Urothelium cell line (cell line): ENCODE data around the gene PAMR1.

ENCODE experiments used
- DNase-seq: peaks from one replicate; pipeline ENCODE4 v3.0.0; 2011; ENCODE audit warnings: low spot score, mixed read lengths
- FAIRE-seq: peaks from 2 replicates; lab custom pipeline; 2011; peaks lifted over from hg19 to GRCh38; lab: Jason Lieb, UNC

PAMR1 gene

DNA sequence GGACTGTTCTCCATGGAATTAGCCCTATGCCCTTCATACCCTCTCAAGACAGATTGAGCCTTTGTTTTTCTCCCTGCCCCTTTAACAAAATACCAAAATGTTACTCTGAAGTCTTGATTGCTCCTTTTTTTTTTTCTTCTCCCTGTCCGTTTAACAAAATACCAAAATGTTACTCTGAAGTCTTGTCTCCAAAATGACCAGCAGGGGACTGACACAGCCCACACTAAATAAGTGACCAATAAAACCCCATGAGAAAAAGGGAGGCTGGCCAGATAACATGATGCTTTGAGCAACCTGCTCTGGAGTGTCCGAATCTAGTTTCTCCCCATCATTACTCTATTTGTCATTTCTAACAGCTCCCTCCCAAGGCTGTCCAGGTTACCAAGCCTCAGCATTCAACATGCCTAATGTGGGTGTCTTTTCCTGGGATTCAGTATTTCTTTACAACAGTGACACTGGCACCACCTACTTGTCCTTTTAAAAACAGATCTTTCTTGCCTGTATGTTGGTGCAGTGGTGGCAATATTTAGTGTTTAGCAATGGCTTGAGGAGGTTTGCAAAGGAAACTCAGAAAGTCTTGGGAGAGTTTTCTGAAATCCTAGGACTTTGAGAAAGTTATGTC lies 63.4 kb downstream of the PAMR1 start:
- FAIRE-seq (no peak), DNase-seq (no peak)

DNA sequence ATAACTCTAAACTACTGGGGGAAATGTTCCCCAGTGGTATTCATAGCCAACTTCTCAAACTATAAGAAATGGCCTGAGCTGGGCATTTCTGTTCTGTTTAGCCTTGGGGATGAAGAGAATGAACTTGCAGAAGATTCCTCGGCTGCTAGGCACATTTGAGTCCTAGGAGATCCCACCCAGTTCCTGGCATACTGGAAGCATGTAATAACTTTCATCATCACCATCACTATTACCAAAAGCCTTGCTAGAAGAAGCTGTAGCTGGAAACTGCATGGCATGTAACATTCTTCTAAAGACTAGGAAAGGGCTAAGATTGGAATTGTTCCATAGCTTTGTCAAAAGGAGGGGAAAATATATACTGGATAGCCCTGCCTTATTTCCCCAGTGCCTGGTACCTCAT lies 65.9 kb downstream of the PAMR1 start:
- DNase-seq (no peak), FAIRE-seq (no peak)

DNA sequence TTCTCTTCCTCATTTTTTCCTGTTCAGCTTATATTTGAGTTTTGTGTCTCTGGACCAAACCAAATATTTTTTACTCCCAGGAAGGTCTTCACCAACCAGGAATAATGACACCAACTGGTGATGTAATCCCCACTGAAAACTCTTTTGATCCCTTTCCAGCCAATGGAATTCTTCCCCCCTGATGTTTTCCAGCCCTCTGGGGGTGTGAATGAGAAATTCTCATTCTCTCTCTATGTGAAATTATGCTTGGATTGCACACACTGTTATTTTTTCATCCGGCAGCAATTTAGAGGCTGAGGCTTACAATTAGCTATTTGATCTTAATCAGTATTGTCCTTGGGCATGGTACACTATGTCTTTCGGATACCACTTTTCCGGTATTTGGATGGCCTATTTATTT lies 66.6 kb downstream of the PAMR1 start:
- no peak for DNase-seq
- no peak for FAIRE-seq

DNA sequence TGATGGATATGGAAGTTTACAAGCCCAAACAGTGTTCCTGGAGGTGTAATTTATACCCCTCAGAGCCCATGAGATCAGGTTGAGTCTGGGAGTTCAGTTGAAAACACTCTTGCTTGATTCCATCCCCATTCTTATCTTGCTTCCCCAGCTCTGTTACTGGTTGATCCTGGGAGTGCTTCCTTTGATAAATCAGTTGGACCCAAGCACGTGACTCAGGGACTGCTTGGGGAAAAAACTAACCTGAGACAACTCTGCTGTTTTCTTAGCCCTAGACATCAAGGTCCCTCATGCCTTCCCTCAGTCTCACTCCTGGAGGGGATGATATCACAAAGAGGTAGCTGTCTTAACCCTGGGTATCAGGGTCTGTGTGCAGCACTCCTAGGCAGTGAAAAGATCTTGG lies 71.1 kb downstream of the PAMR1 start:
- no peak for DNase-seq
- FAIRE-seq: no peak

DNA sequence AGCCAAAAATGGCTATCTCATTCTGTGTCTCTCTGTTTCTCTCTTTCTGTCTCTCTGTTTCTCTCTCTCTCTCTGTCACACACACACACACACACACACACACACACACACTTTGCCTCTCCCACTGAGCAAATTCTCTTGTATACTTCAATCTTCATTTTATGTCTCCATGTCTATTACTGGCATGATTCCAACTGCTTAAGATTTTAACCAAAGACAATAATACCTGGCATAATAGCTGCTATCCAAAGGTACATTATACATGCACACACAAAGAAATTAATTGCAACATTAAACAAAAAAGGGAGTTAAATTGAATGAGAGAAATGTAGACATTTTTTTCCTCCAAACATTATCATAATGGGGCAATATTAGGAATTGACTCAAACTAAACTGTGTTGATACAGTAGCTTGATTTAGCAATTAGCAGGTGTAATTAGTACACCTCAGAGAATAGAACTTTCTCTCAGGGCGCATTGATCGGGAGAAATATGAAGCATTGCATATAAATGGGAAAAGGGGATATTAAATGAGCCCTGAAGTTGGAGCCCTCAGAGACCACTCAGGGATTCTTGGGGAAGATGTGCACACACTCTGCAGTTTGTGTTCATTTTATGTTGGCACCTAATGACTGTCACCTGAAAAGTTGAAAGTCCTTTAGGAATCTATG lies 88.7 kb downstream of the PAMR1 start:
- no peak for FAIRE-seq

DNA sequence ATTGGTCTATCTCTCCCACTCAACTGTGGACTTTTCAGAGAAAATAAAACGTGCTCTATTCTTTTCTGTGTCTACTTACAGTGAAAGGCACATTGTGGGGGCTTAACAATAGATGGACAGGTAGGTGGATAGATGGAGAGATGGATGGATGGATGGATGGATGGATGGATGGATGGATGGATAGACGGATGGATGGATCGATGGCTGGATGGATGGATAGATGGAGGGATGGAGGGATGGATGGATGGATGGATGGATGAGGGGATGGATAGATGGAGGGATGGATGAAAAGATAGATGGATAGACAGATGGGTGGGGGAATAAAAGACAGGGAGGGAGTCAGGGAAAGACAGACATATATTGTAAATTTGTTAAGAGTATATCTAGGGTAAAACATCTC lies 91.8 kb downstream of the PAMR1 start:
- FAIRE-seq (no peak), DNase-seq (no peak)

More for the DNA sequence above, 88.7 kb downstream of the PAMR1 start:
- DNase-seq: no peak

DNA sequence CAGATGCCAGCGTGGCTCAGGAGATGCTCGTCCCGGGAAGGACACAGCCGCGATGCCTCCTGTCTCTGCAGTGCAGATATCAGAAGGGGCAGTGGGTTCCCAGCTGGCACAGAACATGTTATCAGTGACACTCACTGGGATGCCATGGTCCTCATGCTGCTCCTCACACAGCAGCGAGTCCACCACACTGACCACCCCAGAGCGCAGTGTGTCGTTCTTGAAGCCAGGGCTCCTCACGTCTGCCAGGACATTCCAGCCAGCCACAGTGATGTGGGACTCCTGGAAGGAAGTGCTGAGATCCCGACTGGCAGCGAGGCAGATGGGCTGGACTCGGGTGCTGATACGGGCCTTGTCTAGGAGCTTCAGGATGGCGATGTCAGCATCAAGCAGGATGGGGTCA lies 93.0 kb downstream of the PAMR1 start:
- no peak for DNase-seq
- FAIRE-seq: no peak

DNA sequence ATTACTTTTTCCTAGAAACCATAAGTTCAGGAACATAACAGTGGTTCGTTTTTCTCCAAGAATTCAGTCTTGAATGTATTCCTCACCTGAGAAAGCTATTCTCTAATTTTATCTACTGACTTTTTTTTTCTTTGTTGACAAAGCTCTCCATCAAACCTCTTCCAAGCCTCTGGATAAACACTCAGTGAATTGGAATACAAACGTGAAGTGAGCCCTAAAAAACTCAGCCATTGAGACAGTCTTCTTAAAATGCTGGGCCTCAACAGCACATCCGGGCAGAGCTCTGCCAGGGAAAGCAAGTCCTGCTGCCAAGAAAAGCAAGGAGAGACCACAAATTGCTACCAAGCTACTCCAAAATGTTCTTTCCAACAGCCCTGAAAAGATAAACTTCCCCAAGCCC lies 98.3 kb downstream of the PAMR1 start:
- no peak for DNase-seq

DNA sequence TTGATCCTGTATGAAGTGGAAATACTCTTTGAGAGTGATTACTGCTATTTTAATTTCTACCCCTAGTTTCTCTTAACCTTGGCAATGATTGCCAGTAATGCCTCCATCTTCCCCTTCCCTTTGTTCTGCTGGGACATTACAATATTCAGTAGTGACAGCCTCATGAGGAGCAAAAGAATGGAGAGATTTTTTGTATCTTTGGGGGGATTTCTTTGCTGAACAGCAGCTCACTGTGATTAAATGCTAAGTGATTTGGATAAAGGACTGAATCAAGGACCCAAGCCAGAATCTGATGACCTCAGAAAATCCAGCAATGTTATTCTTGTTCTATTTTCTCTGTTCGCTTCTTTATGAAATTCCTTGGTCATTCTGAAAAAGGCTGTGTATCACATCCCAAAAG lies 99.1 kb downstream of the PAMR1 start:
- no peak for DNase-seq
- FAIRE-seq: no peak

More for the DNA sequence above, 98.3 kb downstream of the PAMR1 start:
- no peak for FAIRE-seq

DNA sequence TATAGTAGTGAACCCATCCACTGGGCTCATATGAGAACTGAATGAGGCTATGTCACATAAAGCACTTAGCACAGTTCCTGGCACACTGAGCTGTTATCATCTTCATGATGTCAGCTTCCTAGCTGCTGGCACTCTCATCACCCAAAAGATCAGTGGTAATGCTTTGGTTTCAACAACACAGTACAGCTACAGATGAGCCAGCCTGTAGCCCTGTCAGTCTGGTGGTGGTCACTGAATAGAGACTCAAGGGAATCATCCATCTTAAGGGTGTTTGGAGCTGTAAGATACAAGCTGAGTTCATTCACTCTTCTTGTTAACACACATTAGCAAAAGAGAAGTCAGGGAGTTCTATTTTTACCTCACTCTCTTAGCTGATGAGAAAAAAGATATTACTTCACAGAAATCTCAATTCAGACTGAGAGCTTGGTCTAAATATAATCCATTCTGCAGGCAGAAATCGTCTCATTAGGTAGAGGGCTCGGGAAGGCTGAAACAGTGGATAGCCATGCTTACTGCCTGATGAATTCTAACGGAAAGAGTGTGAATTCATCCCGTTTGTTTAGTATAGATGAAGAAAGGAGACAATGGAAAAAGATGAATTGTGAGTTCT lies 99.7 kb downstream of the PAMR1 start:
- FAIRE-seq (no peak), DNase-seq (no peak)

DNA sequence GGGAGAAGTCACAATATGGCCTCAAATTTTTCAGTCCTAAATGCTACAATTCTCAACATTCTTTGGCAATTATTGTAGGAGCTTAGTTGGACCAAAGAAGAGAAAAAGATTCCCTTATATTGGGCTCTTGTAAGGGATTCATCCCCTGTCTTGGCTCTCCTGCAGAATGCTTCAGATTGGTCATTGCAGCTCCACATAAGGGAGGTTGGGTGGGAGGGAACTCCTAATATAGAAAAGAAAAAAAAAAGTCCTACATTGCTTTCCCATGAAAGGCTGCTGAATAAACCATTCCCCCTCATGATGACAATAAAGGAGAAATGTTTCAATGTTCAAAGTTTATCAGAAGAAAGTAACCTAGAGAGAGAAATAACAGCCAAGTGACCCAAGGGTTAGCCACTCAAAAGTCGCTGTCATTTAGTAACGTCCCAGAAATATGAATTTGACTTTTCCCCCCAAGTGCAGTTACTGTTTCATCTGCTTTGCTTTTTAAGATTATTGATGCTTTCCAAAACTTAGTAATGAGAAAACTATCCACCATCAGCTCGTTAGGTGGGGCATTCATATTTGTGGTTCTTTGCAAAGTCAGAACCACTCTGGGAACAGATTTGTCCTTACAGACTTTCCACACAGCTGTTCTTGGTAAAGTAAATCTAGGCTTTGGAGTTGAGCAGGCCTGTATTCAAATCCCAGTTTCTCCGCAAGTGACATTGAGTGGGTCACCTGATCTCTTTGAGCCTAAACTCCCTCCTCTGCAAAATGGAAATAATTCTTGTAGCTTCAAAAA lies 101.1 kb downstream of the PAMR1 start:
- DNase-seq: no peak
- FAIRE-seq: no peak

DNA sequence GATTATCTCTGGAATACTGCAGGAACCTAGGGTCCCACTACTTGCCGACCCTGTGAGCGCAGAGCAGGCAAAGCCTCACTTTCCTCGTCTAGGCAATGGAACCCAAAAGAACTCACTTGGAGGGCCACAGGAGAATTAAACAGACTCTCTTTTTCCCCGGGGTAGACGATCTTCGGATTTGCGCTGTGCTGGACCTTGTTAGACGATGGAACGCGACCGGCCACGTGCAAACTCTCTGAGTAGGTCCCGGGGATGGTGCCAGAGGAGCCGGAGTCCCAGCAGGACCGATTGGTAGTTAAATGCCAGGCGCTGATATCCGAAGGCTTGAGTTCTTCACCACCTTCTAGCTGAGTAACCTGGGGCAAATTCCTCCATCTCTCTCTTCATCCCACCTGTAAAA lies 105.0 kb downstream of the PAMR1 start:
- no peak for FAIRE-seq
- no peak for DNase-seq

DNA sequence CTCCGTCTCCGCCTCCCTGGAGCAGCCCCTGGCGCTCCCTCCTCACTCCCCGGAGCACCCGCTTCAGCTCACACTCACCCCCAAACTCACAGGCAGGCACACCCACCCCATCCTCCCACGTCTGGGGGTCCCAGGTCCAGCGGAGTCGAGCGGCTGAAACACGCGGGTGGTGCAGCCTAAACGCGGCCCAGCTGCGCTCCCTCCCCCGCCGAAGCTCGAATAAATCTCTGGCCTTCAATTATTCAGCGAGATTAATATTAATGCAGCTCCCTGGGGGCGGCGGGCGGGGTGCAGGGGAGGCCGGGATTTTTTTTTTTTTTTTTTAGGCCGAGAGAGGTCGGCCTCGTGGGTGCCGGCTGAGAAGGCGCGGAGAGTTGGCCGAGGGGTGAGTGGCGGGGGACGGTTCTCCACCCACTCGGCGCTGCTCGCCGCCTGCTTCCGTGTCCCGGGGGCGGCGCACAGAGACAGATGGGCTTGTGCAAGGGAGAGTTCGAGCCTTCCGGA lies 105.5 kb downstream of the PAMR1 start:
- DNase-seq (no peak), FAIRE-seq (no peak)

DNA sequence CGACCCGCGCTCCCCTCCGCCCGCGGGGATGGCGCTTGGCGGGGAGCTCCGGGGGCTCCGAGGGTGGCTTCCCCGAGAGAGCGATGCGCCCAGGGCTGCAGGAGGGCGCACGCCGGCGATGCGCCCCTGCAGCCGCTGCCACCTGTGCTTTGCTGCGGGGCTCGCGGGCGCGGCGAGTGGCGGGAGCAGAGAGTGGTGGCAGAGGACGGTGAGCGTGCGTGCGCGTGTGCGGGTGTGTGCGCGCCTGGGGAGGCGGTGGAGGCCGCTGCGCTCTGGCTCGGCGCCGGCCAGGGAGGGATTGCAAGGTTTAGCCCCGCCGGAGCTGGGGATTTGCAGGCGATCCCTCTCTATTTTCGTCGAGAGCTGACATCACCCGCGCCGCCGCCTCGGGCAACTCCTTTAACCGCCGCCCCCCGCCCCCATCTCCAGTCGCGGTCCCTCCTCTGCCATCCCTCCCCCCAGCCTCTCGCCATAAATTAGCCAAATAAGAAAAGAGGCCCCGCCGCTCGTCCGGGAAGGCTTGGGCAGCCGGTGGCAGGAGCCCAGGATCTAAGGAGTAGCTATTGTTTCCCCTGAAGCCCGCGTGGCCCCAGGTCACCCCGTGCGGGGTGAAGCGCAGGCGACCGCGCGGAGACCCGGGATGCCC lies 106.1 kb downstream of the PAMR1 start, which contains the start of gene SLC1A2:
Gene SLC1A2 (minus strand): TSS at position 375 of the 646 bp plus-strand sequence. CDS start 592 bp downstream, outside the sequence.
- DNase-seq: peak; percentile 21

DNA sequence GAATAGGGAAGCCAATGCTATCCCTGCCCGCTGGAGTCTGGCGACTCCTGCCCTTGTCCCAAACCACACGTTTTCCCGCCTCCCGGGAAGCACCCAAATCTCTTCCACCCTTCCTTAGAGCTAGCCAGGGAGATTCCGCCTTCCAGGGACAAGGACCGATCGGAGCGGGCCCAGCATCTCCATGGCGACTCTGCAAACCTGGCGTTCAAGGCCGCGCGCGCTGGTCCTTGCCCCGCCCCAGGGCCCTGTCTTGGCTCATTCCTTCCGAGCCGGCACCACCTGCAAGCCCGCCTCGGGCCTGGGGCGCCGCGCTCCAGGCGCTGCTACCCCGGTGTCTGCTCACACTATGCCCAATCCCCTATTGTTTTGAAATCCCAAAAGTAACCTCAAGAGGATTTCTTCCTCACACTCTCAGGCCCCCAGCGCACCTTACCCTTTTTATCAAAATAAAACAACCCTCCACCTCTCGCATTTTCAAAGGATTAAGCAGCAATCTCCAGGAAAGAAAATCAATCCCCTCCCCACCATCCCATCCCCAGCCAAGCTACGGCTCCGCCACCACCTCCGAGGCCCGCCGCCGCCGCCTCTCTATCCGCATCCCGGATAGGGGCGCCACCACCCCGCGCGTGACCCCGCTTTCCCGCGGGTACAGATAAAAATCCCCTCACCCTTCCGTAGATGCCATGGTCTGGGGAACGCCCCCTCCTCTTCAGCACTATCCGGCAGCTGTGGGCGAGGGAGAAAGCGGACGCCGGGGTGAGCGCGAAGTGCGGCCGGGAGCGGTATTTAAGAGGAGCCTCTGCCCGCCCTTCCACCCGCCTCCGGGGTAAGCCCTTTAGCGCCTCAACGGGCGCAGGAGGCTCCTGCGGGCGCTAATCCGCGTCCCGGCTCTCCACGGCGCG lies 106.9 kb downstream of the PAMR1 start:
- DNase-seq: no peak
- FAIRE-seq: no peak

More for the DNA sequence above, 106.1 kb downstream of the PAMR1 start, which contains the start of gene SLC1A2:
- FAIRE-seq: no peak

DNA sequence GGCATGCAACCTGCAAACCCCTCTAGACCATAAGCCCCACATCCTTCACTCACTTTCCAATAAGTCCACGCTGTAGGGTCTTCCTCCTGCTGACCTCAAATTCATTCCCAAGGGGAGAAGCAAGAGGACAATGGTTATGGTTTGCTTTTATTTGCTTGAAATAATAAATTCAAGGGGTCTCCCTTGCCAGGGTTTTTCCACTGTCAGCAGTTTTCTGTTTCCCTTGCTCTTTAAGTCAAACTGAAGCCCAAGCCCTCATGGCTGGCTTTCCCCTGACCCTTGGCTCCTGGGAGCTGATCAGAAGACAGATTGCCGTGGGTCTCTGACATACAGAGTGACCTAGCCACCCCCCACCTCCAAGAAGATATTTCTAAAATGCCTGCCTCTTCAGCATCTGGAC lies 109.9 kb downstream of the PAMR1 start:
- FAIRE-seq (no peak), DNase-seq (no peak)

DNA sequence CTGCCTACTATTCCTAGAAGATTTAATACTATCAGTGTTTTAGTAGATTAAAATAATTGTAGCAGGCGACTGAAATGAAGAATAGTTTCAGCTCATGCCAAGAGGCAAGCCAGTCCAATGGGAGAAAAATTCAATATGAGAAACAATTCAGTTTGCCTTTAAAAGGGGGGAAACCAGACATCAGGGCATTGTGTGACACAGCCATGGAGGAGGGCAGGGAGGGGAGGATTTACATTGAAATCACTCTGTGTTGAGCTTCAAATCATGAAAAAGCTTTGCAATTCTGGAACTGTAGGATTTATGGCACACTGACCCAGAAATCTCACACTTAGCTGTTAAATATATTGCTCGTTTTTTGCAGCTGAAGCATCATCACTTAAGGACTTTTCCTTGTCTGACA lies 110.6 kb downstream of the PAMR1 start:
- FAIRE-seq: no peak

DNA sequence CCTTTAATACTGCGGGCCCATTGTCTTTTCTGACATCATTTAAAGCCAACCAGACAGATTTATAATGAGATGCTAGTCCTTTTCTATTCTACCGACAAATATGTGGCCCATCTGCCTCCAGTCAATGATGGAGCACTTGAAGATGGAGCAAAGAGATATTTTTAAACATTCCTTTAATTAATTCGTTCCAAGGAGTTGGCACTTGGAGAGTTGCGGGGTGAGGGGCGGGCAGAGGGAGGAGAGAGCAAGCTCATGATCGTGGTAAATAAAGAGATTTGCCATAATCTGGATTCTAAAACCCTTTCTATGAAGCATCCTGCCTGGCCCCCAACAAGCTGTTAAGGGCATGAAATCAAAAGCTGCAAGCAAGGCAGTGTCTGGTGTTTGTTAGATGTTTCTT lies 111.1 kb downstream of the PAMR1 start:
- FAIRE-seq (no peak), DNase-seq (no peak)

More for the DNA sequence above, 110.6 kb downstream of the PAMR1 start:
- DNase-seq: no peak

DNA sequence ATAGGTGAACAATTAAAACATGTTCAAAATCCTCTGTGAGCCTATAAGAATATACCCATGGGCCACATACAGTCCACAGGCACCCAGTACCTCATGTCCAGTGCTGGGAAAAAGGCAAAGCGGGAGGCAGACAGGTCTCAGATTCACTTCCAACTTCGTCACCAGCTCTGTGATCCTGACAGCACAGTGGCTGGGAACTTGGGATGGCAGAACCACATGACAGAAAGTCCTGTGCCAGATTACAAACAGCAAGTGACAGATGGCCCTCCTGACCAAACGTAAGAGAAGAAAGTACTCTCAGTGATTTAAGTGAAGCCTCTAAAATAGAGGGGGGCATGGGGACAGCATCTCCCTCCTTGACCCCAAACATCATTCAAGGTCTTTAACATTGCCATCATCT lies 111.8 kb downstream of the PAMR1 start:
- FAIRE-seq: no peak
- no peak for DNase-seq

DNA sequence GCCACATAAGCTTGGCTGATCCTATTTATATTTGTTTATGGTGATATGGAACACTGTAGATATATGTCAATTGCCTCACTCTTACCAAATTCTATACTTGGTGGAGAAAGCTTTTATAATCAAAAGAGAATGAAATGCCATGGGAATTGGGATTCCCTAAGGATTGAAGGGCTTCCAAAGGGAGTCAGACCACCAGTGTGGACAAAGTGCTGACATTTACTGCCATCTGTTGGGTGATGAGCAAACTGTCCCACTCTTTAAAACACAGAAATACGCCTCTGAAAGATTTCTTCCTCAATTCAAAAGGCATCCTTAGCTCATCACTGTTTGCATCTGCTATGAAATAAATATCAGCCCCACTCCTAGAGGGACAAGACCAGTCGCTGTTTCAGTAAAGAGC lies 113.1 kb downstream of the PAMR1 start:
- peak; percentile 36 for DNase-seq
- peak; percentile 69 for FAIRE-seq
